T-helper 2 cell (primary cell): ENCODE measurements around the gene EML1.
"Not testable (repeated sequence)": the region's sequence is repeated elsewhere in the genome, so short reads cannot be mapped to it uniquely, and the experiment has no call there.

ENCODE experiments used
- DNase-seq, 5 experiments: peaks; one replicate each; pipeline versions ENCODE4 v3.0.0 to v3.0.0-alpha.2; 2012 to 2022

Gene EML1

DNA sequence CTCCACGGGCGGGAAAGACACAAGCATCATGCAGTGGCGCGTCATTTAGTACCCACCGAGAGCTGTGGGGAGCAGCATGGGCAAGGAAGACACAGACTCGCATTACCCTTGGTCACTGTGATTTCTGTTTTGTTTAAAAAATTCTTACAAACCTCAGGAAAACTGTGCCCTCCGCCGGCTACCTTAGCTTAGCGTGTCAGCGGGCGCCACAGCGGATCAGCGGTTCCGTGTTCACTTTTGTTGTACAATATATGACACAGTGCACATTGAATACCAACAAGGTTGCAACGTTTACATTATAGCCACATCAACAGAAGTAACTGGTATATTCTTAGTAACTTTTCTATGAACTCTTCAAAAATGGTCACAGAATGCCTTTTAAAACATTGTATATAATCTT, 146.9 kb downstream of the EML1 start:
- DNase-seq = no peak

DNA sequence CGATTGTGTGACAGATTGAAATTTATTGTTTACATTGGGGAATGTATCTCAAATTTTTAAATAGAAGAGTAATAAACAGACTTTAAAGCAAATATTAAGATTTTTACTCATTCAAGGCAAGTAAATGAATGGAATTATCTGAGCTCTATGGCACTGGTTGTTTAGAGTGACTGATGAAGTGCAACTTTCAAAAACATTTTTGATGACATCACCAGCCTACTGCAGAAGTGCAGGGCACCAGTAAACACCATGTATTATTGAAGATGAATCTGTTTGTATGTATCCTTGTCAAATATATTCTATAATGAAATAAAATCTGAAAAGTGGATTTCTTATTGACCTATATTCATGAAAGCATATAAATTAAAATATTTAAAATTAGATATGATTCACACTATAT, 148.0 kb downstream of the EML1 start:
- no peak for DNase-seq

DNA sequence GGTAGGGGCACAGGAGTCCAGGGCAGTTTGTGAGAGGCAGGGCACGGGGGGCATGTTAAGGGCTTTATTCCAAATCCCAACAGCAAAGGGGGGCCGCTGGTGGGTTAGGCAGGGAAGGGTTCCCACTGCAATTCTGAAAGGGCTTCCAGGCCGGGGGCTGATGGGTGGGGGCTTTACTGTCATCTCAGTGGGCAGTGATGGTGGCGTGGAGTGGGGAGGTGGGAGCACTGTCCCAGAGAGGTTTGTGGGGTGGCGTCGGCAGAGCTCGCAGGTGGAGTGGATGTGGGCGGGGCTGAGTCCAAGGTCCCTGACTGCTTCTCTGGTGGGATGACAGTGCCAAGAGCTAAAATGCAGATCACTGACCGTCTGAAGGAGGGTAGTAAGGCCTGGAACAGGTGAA, 150.4 kb downstream of the EML1 start:
- DNase-seq = no peak

DNA sequence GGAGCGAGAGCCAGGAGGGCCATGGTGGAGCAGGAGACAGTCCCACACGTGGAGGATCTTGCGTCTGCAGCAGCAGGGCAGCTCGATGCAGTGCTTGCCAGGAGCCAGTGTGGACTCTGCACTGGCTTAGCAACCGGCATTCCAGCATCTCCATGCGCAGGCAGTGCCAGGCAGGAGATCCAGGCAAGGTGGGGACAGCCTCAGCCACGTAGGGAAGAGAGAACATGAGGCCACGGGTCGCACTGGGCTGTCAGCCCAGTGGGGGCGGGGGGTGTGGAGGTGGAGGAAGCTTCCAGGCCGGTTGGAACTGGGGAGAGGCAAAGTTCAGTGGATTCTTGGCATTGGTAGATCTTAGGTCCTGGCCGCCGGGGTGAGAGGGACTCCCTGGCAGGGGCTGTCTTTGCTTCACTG, 151.0 kb downstream of the EML1 start:
- DNase-seq = no peak

DNA sequence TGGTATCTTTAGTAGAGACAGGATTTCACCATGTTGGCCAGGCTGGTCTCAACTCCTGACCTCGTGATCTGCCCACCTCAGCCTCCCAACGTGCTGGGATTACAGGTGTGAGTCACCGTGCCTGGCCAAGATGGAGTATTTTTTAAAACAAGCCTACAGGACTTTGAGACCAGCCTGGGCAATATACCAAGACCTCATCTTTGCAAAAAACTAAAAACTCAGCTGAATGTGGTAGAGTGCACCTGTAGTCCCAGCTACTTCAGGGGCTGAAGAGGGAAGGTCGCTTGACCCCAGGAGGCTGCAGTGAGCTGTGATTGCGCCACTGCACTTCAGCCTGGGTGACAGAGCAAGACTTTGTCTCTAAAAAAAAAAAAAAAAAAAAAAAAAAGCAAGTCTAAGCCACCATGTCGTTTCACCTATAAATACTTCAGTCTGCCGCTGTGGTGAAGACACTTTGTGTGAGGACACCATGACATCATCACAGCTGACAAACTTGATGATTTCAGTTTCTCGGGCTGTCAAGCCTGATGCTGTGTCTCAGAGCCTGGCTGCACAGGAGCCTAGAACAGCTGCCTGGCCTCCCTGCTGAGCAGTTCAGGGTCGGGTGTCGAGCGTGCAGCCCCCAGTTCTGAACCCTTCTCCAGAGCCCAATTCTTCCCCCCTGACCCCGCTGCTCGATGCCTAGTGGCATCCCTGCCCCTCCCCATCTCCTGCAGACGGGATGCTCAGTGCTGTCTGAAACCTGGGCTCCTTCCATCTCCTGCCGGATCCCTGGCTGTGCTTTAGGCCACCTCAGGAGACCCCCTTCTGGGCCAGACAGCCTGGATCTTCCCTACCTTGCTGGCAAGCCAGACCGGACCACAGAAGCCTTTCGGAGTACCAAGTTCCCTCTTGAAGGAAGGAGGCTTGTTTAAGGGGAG, 152.8 kb downstream of the EML1 start:
- DNase-seq = peak in 2 of 5 experiments; percentile 16 to 46

DNA sequence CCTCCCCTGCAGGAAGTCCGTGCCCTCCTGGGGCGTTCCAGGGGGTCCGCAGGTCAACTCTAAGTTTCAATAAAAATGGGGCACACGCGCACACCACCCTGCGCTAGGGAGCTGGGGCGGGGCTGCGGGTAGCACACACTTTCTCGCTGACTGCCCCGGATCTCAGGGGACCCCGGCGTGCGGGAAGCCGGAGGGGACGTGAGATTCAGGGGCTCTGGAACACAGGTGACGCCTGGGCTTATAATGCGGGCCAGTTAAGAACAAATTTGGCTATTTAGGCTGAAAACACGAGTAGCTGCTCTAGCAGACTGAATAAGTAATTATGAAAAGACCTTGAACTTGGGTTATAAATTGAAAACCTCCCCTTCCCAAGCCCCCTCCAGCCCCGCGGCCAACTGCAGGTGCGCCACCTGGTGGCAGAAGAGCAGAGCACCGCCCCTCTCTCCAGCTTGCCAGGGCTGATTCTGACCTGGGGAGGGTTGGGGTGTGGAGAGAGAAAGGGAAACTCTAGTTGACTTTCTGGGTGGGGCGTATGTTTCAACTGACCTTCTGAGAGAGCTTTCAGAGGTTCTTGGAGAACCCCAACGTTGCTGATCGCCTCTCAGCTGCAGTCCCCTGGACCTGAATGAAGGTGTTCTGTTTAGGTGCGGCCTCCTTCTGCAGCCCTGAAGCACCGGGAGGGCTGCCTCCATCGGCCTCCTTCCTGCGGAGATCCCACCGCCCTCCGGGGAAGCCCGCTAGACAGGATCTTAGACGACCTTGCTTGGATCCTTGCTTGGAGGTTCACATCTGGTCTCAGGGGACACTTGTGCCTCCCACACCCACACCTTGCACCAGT, 153.7 kb downstream of the EML1 start:
- peak; percentile 13 to 39 (median 35) for DNase-seq

DNA sequence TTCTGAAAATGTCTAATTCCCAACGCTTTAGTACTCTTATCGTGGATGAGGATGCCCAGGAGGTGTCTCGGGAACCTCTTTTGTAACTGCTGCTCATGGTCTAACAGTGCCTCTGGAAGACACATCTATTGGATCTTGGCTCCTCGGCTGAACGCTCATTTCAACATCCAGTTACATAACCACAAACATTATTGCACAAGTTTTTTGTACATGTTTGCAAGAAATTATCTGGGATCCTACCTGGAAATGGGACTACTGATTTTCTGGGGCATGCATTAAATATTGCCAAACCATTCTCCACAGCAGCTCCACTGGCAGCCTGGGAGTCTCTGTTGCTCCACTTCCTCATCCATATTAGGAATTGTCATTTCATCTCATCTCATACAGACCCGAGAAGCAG, 154.5 kb downstream of the EML1 start:
- DNase-seq = no peak

DNA sequence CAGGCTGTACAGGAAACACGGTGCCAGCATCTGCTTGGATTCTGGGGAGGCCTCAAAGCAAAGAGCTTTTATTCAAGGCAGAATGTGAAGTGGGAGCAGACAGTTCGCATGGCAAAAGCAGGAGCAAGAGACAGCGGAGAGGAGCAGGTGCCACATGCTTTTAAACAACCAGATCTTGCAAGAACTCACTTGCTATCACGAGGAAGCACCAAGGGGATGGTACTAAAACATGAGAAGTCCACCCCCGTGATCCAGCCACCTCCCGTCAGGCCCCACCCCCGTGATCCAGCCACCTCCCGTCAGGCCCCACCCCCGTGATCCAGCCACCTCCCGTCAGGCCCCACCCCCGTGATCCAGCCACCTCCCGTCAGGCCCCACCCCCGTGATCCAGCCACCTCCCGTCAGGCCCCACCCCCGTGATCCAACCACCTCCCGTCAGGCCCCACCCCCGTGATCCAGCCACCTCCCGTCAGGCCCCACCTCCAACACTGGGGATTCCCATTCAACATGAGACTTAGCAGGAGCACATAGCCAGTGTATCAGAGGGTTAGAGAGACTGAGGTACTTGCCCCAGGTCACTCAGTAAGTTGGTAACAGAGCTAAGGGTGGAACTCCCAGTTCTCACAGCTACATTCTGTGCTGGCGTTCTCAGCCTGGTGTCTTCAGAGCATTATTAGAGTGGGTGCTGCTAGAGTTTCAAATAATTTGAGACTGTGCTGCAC, 156.0 kb downstream of the EML1 start:
- not testable (repeated sequence) for DNase-seq

DNA sequence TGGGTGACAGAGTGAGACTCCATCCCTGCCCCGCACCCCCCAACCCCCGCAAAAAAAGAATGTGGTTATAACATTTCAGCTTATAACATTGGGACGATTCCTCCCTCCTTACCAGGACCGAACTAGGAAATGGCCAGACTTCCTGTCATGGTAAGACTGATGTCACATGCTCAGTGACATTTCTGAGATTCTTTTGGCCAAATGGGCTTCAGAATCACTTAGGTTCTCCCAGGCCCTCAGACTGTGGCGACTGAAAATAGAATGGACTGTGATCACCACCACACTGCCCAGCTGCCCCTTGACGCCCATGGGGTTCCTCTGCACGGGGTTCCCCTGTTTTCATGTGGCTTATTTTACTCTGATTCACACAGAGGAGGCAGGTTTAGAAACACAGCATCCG, 157.0 kb downstream of the EML1 start:
- DNase-seq = no peak

DNA sequence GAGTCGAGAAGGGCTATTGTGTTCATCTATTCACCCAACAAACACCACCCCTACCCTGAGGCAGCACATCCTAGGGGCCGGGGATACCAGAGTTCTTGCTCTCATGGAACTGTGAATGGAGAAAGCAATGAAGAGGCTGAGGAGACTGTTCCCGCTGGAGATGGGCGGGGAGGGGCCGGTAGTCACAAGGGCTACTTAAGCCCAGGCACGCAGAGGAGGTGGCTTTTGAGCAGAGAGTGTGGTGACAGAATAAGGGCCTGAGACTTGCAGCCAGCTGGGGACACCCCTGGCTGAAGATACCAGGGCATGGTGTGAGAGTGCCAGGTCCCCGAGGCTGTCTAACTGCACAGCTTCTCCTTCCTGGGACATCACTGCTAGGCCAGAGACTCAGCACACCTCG, 157.9 kb downstream of the EML1 start:
- no peak for DNase-seq

DNA sequence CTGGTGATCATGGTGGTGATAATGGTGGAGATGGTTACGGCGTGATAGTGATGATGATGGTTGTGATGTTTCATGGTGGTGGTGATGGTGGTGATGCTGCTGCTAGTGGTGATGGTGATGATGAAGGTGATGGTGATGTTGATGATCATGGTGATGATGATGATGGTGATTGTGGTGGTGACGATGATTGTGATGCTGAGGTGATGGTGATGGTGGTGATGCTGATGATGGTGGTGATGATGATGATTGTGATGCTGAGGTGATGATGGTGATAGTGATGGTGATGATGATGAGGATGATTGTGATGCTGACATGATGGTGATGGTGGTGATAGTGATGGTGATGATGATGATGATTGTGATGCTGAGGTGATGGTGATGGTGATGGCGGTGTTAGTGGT, 158.8 kb downstream of the EML1 start:
- DNase-seq = no peak

DNA sequence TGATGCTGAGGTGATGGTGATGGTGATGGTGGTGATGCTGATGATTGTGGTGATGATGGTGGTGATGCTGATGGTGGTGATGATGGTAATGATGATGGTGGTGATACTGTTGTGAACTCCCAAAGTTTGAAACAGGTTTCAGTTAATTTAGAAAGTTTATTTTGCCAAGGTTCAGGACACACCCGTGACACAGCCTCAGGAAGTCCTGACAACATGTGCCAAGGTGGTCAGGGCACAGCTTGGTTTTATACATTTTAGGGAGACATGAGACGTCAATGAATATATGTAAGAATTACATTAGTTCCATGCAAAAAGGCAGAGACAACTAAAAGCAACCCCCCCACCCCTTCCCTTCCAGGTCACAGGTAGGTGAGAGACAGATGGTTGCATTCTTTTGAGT, 159.2 kb downstream of the EML1 start:
- no peak for DNase-seq

DNA sequence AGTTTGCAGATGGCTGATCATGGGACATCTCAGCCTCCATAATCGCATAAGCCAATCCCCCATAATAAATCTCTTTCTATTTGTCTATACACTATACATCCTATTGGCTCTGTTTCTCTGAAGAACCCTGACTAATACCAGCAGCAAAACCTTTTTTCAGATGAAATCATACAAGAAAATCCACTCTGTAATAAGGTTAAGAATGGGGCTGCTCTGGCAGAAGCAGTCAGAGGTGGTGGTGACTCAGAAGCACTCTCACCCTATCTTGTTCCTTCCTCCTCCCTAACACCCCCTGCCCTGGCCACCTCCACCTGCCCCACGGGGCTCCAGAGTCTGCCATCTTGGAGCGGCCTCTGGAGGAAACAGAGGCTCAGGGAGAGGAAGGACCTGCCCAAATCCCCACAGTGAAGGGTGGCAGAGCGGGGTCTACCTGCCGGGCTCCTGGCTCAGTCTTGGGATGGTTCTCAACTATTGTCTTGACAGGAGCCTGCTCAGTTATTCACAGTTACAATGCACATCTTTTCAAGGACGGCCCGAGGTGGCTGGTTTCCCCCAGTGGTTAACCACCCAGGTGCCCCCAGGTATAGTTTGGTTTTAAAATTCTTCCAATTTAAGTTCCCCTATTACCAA, 162.7 kb downstream of the EML1 start:
- no peak for DNase-seq

DNA sequence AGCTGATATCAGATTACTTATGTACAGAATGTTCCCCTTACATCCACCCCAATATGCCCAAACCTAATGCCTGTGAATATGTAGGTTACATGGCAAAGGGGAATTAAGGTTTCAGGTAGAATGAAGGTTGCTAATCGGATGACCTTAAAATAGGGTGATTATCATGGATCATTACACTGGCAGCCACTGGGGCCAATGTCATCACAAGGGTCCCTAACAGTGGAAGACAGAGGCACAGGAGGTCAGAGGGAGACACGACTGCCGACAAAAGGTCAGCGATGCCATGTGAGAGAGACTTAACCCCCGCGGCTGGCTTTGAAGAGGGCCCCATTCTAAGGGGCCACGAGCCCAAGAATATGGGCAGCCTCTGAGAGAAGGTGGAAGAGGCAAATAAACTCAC, 165.2 kb downstream of the EML1 start:
- DNase-seq = no peak

DNA sequence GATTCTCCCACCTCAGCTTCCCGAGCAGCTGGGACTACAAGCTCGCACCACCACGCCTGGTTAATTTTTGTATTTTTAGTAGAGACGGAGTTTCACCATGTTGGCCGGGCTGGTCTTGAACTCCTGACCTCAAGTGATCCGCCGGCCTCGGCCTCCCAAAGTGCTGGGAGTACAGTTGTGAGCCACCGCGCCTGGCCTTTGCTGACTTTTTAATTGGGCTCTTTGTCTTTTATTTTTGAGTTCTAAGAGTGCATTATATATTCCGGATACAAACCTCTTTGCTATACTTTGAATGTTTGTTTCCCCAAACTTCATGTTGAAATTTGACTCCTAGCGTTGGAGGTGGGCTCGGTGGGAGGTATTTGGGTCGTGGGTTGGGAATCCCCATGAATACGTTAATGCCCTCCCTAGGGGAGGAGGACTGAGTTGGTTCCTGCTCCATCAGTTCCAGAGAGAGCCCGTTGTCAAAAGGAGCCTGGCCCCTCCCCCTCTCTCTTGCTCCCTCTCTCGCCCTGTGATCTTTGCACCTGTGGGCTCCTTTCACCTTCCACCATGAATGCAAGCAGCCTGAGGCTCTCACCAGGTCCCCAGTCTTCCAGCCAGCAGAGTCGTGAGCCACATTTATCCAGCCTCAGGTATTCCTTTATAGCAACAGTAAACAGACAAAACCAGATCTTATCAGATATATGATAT, 168.8 kb downstream of the EML1 start:
- DNase-seq = no peak

DNA sequence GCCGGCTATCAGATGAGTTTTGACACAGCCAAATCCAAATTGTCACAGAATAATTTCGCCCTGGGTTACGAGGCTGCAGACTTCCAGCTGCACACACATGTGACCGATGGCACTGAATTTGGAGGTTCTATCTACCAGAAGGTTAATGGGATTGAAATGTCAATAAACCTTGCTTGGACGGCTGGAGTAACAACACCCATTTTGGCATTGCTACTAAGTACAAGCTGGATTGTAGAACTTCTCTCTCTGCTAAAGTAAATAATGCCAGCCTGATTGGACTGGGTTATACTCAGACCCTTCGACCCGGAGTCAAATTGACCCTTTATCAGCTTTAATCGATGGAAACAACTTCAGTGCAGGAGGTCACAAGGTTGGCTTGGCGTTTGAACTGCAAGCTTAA, 171.8 kb downstream of the EML1 start:
- no peak for DNase-seq

DNA sequence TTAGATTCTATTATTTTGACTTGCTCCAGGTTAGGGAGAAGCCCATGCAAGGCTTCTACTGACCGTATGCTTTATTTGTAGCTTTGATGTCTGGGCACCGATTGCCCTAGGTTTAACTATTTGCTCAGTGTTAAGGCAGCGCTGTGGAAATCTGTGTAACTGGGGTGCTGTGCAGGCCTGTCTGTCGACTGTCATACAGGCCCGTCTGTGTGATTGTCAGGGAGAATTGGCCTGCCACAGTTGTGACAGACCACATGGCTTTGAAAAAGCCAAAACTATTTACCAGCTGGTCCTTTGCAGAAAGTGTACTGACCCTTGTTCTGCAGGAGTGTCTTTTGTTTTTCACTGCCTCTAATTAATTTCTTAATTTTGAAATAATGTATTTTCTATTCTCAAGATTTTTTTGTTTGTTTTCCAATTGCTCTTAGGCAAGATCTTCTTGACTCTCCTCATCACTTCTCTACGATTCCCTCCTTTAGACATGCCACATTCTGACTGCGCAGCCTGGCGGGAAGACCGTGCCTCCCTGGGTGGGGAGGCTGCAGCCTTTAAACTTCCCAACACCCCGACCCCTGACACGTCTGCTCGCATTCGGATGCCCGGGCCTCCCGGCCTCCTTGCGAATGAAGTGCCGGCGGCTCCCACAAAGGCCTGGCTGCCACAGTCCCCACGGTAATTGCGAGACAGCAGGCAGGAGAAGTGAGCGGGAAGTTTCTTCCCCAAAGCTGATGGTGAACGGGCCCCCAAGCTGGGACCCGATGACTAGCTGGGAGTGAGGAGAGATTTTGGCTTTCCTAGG, 173.0 kb downstream of the EML1 start:
- no peak for DNase-seq

DNA sequence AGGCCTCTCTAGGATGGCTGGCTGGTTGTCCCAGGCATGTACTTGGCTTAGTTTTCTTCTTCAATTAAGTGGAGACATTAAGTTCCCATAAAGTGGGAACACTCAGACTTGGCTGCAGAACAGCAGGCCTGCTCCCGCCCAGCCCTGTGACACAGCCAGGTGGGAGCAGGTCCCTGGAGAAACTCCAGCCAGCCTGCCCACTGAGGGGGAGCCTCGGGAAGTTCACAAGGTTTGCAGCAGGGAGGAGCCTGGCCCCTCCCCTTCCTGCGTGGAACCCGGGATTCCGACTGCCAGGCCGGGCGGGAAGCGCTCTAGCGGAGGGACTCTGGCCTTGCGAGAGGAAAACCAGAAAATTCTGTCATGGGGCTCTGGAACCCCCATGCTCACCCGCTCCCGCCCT, 173.7 kb downstream of the EML1 start:
- DNase-seq = no peak

DNA sequence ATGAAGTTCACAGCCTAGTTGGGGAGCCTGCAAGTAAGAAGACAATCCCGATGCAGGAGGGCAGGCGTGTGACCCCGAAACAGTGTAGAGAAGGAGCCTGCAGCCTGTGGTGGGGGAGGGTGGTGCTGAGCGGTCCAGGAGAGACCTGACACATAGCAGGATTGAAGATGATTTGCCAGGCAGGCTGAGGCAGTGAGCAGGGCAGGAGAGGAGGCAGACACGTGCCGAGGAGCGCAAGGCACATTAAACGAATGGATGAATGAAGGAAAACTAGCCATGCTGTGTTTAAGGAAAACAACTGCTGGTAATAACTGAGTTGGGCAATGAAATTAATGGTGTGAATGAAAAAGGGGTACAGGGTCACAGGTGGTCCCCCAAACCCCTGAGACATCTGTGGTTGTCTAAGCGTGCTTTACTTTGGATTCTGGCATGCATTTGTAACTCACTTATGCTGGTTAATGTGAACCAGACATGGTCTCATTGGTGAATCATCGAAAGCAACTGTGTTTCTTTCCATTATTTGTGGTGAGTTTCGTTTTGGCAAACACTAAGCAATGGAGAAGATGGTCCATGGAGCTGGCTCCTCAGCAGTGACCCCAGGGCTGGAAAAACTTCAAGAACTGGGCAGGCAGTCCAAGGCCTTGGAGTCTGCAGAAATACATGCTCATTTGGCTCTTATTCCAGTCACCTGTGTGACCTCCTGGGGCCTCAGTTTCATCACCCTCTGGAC, 175.1 kb downstream of the EML1 start:
- no peak for DNase-seq

DNA sequence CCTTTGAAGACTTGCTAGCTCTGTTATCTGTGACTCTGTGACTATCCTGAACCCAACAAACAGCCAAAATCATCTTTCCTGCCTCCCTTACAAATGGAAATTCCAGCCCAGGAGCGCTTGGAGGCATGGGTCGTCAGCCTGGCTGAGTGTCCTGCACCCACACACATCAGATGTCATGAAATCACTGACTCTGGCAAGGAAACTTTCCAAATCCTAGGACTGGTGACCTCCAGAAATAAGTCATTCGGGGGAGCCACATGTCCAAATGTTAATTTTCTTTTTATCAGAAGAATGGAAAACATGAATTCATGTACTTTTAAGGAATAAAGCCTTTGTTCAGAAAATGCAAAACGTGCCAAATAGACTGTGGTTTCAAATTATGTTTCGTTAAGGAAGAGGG, 175.7 kb downstream of the EML1 start:
- DNase-seq = no peak
